Ishikawa (cell line): ENCODE data around the gene SMARCB1.
A peak's percentile ranks its signal among the peaks of the same experiment; 100 is the strongest.

Experiments
- CEBPB ChIP-seq: IDR thresholded peaks from 2 replicates; pipeline ENCODE4 v1.6.1; 2012
- CREB1 ChIP-seq: IDR thresholded peaks from 2 replicates; pipeline ENCODE4 v1.6.1; 2012; ENCODE audit warnings: low read depth
- EGR1 ChIP-seq: IDR thresholded peaks from 2 replicates; pipeline ENCODE4 v1.6.1; 2012
- EP300 ChIP-seq: IDR thresholded peaks from 2 replicates; pipeline ENCODE4 v1.6.1; 2012; ENCODE audit warnings: borderline replicate concordance
- FOXM1 ChIP-seq: IDR thresholded peaks from 2 replicates; pipeline ENCODE4 v1.6.1; 2012; ENCODE audit warnings: low read depth, borderline replicate concordance
- MAX ChIP-seq: IDR thresholded peaks from 2 replicates; pipeline ENCODE4 v1.6.1; 2012
- NFIC ChIP-seq: IDR thresholded peaks from 2 replicates; pipeline ENCODE4 v1.6.1; 2012
- RAD21 ChIP-seq: IDR thresholded peaks from 2 replicates; pipeline ENCODE4 v1.6.1; 2012; ENCODE audit warnings: low read depth
- TAF1 ChIP-seq: IDR thresholded peaks from 2 replicates; pipeline ENCODE4 v1.6.1; 2012; ENCODE audit warnings: low read depth, mild to moderate bottlenecking
- TCF12 ChIP-seq: IDR thresholded peaks from 2 replicates; pipeline ENCODE4 v1.6.1; 2012; ENCODE audit warnings: low read depth
- TEAD4 ChIP-seq: IDR thresholded peaks from 2 replicates; pipeline ENCODE4 v1.6.1; 2012
- YY1 ChIP-seq: IDR thresholded peaks from 2 replicates; pipeline ENCODE4 v1.6.1; 2012; ENCODE audit warnings: low read depth
- ZBTB7A ChIP-seq: IDR thresholded peaks from 2 replicates; pipeline ENCODE4 v1.6.1; 2012; ENCODE audit warnings: low read depth
- TF ChIP-seq, protein P1 (sequence below): IDR thresholded peaks from 2 replicates; pipeline ENCODE4 v1.6.1; 2012; ENCODE audit warnings: low read depth, mild to moderate bottlenecking
- TF ChIP-seq, protein P2 (sequence below): IDR thresholded peaks from 2 replicates; pipeline ENCODE4 v1.6.1; 2012

SMARCB1 gene

GRCh38 chr22:23857606-23858483 is 71.1 kb downstream of the SMARCB1 start, which contains the start of gene SLC2A11:
Gene SLC2A11 (plus strand): TSS chr22:23857875. CDS start chr22:23858000, 125 bp downstream.
- TF ChIP-seq, protein P1, sequence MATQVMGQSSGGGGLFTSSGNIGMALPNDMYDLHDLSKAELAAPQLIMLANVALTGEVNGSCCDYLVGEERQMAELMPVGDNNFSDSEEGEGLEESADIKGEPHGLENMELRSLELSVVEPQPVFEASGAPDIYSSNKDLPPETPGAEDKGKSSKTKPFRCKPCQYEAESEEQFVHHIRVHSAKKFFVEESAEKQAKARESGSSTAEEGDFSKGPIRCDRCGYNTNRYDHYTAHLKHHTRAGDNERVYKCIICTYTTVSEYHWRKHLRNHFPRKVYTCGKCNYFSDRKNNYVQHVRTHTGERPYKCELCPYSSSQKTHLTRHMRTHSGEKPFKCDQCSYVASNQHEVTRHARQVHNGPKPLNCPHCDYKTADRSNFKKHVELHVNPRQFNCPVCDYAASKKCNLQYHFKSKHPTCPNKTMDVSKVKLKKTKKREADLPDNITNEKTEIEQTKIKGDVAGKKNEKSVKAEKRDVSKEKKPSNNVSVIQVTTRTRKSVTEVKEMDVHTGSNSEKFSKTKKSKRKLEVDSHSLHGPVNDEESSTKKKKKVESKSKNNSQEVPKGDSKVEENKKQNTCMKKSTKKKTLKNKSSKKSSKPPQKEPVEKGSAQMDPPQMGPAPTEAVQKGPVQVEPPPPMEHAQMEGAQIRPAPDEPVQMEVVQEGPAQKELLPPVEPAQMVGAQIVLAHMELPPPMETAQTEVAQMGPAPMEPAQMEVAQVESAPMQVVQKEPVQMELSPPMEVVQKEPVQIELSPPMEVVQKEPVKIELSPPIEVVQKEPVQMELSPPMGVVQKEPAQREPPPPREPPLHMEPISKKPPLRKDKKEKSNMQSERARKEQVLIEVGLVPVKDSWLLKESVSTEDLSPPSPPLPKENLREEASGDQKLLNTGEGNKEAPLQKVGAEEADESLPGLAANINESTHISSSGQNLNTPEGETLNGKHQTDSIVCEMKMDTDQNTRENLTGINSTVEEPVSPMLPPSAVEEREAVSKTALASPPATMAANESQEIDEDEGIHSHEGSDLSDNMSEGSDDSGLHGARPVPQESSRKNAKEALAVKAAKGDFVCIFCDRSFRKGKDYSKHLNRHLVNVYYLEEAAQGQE: no peak
- TF ChIP-seq RAD21 (no peak), CEBPB (peak; percentile 23; the same call in 1 of the 2 replicates), TCF12 (no peak), MAX (peak; percentile 84), ZBTB7A (no peak), YY1 (peak; percentile 73), TAF1 (peak; percentile 73; the same call in 1 of the 2 replicates), CREB1 (no peak), EGR1 (no peak), NFIC (no peak), TEAD4 (no peak), FOXM1 (no peak), EP300 (no peak)
- TF ChIP-seq, protein P2, sequence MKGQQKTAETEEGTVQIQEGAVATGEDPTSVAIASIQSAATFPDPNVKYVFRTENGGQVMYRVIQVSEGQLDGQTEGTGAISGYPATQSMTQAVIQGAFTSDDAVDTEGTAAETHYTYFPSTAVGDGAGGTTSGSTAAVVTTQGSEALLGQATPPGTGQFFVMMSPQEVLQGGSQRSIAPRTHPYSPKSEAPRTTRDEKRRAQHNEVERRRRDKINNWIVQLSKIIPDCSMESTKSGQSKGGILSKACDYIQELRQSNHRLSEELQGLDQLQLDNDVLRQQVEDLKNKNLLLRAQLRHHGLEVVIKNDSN: no peak

DNA sequence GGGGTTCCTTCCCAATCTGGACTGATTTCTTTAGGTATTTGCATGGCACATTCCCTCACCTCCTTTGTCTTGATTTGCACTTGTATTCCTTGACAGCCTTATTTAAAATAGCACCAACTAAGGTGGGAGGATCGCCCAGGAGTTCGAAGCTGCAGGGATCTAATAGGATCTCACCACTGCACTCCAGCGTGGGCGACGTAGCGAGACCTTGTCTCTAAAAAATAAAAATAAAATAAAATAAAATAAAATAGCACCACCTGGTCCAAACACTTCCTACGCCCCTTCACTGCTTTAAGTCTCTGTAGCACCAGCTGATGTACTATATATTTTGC is 71.7 kb downstream of the SMARCB1 start:
- TF ChIP-seq YY1 (no peak), RAD21 (no peak), CREB1 (no peak), EGR1 (no peak), TCF12 (no peak), TEAD4 (no peak), EP300 (no peak), CEBPB (no peak), NFIC (no peak), ZBTB7A (no peak), FOXM1 (no peak)
- TF ChIP-seq, protein P2: no peak

DNA sequence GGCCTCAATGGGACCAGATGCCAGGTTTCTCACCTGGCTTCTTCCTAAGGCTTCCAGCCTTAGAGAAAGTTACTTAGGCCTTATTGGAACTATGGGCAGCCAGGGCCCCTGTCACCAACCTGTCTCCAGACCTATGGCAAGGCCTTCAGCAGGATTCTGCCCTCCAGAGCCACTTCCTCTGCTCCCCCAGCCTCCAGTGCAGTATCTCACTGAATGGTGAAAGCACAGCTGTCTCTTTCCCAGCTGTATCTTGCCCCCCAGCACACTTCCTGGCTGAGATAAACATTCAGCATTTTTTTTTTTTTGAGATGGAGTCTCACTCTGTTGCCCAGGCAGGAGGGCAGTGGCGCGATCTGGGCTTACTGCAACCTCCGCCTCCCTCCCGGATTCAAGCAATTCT is 72.4 kb downstream of the SMARCB1 start:
- TF ChIP-seq NFIC (no peak), EP300 (no peak), TAF1 (no peak), MAX (no peak)

- TF ChIP-seq, protein P1: no peak
- peak; percentile 51; the same call in 1 of the 2 replicates for TF ChIP-seq ZBTB7A
- no peak for TF ChIP-seq CREB1
- no peak for TF ChIP-seq MAX
- TF ChIP-seq RAD21: peak; percentile 84
Observed at GRCh38 chr22:23862103-23862502, 75.3 kb downstream of the SMARCB1 start.

GRCh38 chr22:23868580-23868979 is 81.8 kb downstream of the SMARCB1 start:
- TF ChIP-seq TCF12: no peak
- TF ChIP-seq MAX: no peak
- TF ChIP-seq YY1: no peak
- TF ChIP-seq EP300: no peak
- no peak for TF ChIP-seq CREB1
- TF ChIP-seq NFIC: no peak
- TF ChIP-seq, protein P1: no peak
- TF ChIP-seq FOXM1: no peak
